HUES48 (cell line): ENCODE results near the gene MYRIP.

Experiments
- H3K27ac ChIP-seq: one replicate; pipeline ENCODE4 v1.7.0; 2013; ENCODE audit warnings: low read depth, low read length, inconsistent platforms
- H3K27me3 ChIP-seq: 2 replicates; pipeline ENCODE4 v1.6.1; 2013; ENCODE audit warnings: mild to moderate bottlenecking, low read length; ENCODE audit not compliant: control insufficient read depth, insufficient read depth
- H3K36me3 ChIP-seq: 2 replicates; pipeline ENCODE4 v1.6.1; 2013; ENCODE audit warnings: low read length; ENCODE audit not compliant: control insufficient read depth, insufficient read depth
- H3K4me1 ChIP-seq: 2 replicates; pipeline ENCODE4 v1.6.1; 2013; ENCODE audit warnings: mild to moderate bottlenecking, low read length; ENCODE audit not compliant: control insufficient read depth, insufficient read depth
- H3K4me3 ChIP-seq: 2 replicates; pipeline ENCODE4 v1.5.1; 2013; ENCODE audit warnings: mild to moderate bottlenecking, low read depth, low read length
- H3K9ac ChIP-seq: 2 replicates; pipeline ENCODE4 v1.6.1; 2013; ENCODE audit warnings: mild to moderate bottlenecking, low read depth, low read length, moderate library complexity
- H3K9me3 ChIP-seq: 2 replicates; pipeline ENCODE4 v1.6.1; 2013; ENCODE audit warnings: low read length; ENCODE audit not compliant: control insufficient read depth, insufficient read depth

Gene MYRIP

GRCh38 chr3:39848365-39848764 lies 39.0 kb downstream of the MYRIP start:
- Histone ChIP-seq H3K27ac (no peak overlapping the region), H3K36me3 (no peaks in the 10 kb centered on the region), H3K4me1 (no peaks in the 10 kb centered on the region), H3K9me3 (no peaks in the 10 kb centered on the region), H3K27me3 (no peaks in the 10 kb centered on the region), H3K4me3 (no peak overlapping the region), H3K9ac (no peak overlapping the region)

GRCh38 chr3:39849992-39850715 lies 40.7 kb downstream of the MYRIP start:
- Histone ChIP-seq H3K36me3 (no peaks in the 10 kb centered on the region), H3K27ac (no peak overlapping the region), H3K4me1 (no peaks in the 10 kb centered on the region), H3K4me3 (no peak overlapping the region), H3K9ac (no peak overlapping the region), H3K27me3 (no peaks in the 10 kb centered on the region), H3K9me3 (no peaks in the 10 kb centered on the region)

- H3K9ac ChIP-seq = no peak overlapping the region
- H3K27ac ChIP-seq = no peak overlapping the region
- no peaks in the 10 kb centered on the region for H3K36me3 ChIP-seq
- no peaks in the 10 kb centered on the region for H3K9me3 ChIP-seq
- no peaks in the 10 kb centered on the region for H3K27me3 ChIP-seq
- H3K4me3 ChIP-seq = no peak overlapping the region
- H3K4me1 ChIP-seq = no peaks in the 10 kb centered on the region
Observed at GRCh38 chr3:39850716-39851032, 41.3 kb downstream of the MYRIP start.

- Histone ChIP-seq H3K4me1 (no peaks in the 10 kb centered on the region), H3K4me3 (no peak overlapping the region), H3K27me3 (no peaks in the 10 kb centered on the region), H3K9ac (no peak overlapping the region), H3K36me3 (no peaks in the 10 kb centered on the region), H3K27ac (no peak overlapping the region), H3K9me3 (no peaks in the 10 kb centered on the region; the same call in 1 of the 2 replicates)
Observed at GRCh38 chr3:39855517-39855916, 46.1 kb downstream of the MYRIP start.

GRCh38 chr3:39869890-39870289 lies 60.5 kb downstream of the MYRIP start:
- Histone ChIP-seq H3K36me3 (no peaks in the 10 kb centered on the region), H3K4me3 (no peak overlapping the region), H3K9ac (no peak overlapping the region), H3K4me1 (no peaks in the 10 kb centered on the region; the same call in 1 of the 2 replicates), H3K27me3 (no peaks in the 10 kb centered on the region), H3K27ac (no peak overlapping the region), H3K9me3 (no peaks in the 10 kb centered on the region)

- Histone ChIP-seq H3K36me3 (no peaks in the 10 kb centered on the region), H3K9ac (no peak overlapping the region), H3K9me3 (no peaks in the 10 kb centered on the region), H3K27ac (no peak overlapping the region), H3K4me1 (no peaks in the 10 kb centered on the region; the same call in 1 of the 2 replicates), H3K4me3 (no peak overlapping the region), H3K27me3 (no peaks in the 10 kb centered on the region)
Observed at GRCh38 chr3:39870706-39871105, 61.3 kb downstream of the MYRIP start.

GRCh38 chr3:39879581-39879980 lies 70.2 kb downstream of the MYRIP start:
- Histone ChIP-seq H3K4me1 (no peaks in the 10 kb centered on the region), H3K4me3 (no peak overlapping the region), H3K27ac (no peak overlapping the region), H3K36me3 (no peaks in the 10 kb centered on the region), H3K27me3 (no peaks in the 10 kb centered on the region), H3K9ac (no peak overlapping the region), H3K9me3 (peaks cover 6% of the 10 kb centered on the region)

GRCh38 chr3:39882111-39882510 lies 72.7 kb downstream of the MYRIP start:
- Histone ChIP-seq H3K27ac (no peak overlapping the region), H3K36me3 (no peaks in the 10 kb centered on the region), H3K9ac (no peak overlapping the region), H3K4me1 (no peaks in the 10 kb centered on the region), H3K4me3 (no peak overlapping the region), H3K9me3 (peaks cover 6% of the 10 kb centered on the region), H3K27me3 (no peaks in the 10 kb centered on the region)

GRCh38 chr3:39892068-39892467 lies 82.7 kb downstream of the MYRIP start:
- Histone ChIP-seq H3K4me1 (peaks cover 11% of the 10 kb centered on the region; the same call in 1 of the 2 replicates), H3K4me3 (no peak overlapping the region), H3K27me3 (no peaks in the 10 kb centered on the region), H3K9ac (no peak overlapping the region), H3K27ac (no peak overlapping the region), H3K36me3 (no peaks in the 10 kb centered on the region), H3K9me3 (no peaks in the 10 kb centered on the region)

GRCh38 chr3:39896184-39896583 lies 86.8 kb downstream of the MYRIP start:
- H3K27me3 ChIP-seq = no peaks in the 10 kb centered on the region
- no peaks in the 10 kb centered on the region for H3K36me3 ChIP-seq
- H3K4me1 ChIP-seq = peaks cover 12% of the 10 kb centered on the region; the same call in 1 of the 2 replicates
- no peaks in the 10 kb centered on the region for H3K9me3 ChIP-seq
- no peak overlapping the region for H3K9ac ChIP-seq
- no peak overlapping the region for H3K27ac ChIP-seq
- H3K4me3 ChIP-seq = no peak overlapping the region

- Histone ChIP-seq H3K36me3 (no peaks in the 10 kb centered on the region), H3K27ac (no peak overlapping the region), H3K9me3 (no peaks in the 10 kb centered on the region), H3K4me1 (peaks cover 7% of the 10 kb centered on the region; the same call in 1 of the 2 replicates), H3K9ac (no peak overlapping the region), H3K4me3 (no peak overlapping the region), H3K27me3 (no peaks in the 10 kb centered on the region)
Observed at GRCh38 chr3:39900462-39901002, 91.1 kb downstream of the MYRIP start.
